OCI-LY7 (cell line): Measurements from ENCODE around the gene USP32. TPM values are rescaled to one million over a fixed set of nuclear protein-coding genes. Genes with fewer than 3 reads are reported as not detected.

Source experiments
- BruUV-seq: library from RNA; stranded (reverse); fragments of 400-500 nt; replicated peaks from 2 replicates; lab custom pipeline; 2021; lab: Mats Ljungman, UMichigan
- CTCF ChIA-PET: fragments of 300-600 bp; sonication (Branson Sonifier 250); formaldehyde crosslinking; loops from one replicate; lab custom pipeline; 2022; ENCODE audit warnings: antibody characterized with exemption; ENCODE audit not compliant: unreplicated experiment; lab: Charles Lee
- POLR2A ChIA-PET: fragments of 300-600 bp; sonication (Branson Sonifier 250); formaldehyde crosslinking; loops from one replicate; lab custom pipeline; 2022; ENCODE audit warnings: antibody characterized with exemption; lab: Charles Lee
- DNase-seq: peaks from one replicate; pipeline ENCODE4 v3.0.0-alpha.2; 2015; ENCODE audit warnings: low spot score
- H2AFZ ChIP-seq: fragments of 200-600 bp; sonication (generic), shearing (Covaris generic); 2 replicates; pipeline ENCODE4 v1.6.1; 2014; ENCODE audit warnings: mild to moderate bottlenecking, antibody characterized with exemption, low read length, moderate library complexity
- H3K27ac ChIP-seq: fragments of 200-600 bp; sonication (generic); 2 replicates; pipeline ENCODE4 v1.5.1; 2014; ENCODE audit warnings: mixed run types, low read depth, mild to moderate bottlenecking, moderate library complexity, low read length, inconsistent platforms; ENCODE audit not compliant: poor library complexity, severe bottlenecking
- H3K36me3 ChIP-seq: fragments of 200-600 bp; sonication (generic); 2 replicates; pipeline ENCODE4 v1.6.1; 2014; ENCODE audit warnings: mild to moderate bottlenecking, antibody characterized with exemption, low read length, moderate library complexity, mixed read lengths; ENCODE audit not compliant: insufficient read depth
- H3K4me1 ChIP-seq: fragments of 200-600 bp; sonication (generic); 2 replicates; pipeline ENCODE4 v1.5.1; 2014; ENCODE audit warnings: mild to moderate bottlenecking, low read length; ENCODE audit not compliant: insufficient read depth, poor library complexity, severe bottlenecking
- H3K4me2 ChIP-seq: fragments of 200-600 bp; sonication (generic); 2 replicates; pipeline ENCODE4 v1.6.1; 2014; ENCODE audit warnings: mild to moderate bottlenecking, low read length
- H3K4me3 ChIP-seq: fragments of 200-600 bp; sonication (generic); 2 replicates; pipeline ENCODE4 v1.5.1; 2014; ENCODE audit warnings: mild to moderate bottlenecking, low read depth, low read length; ENCODE audit not compliant: poor library complexity, severe bottlenecking
- H3K79me2 ChIP-seq: fragments of 200-600 bp; sonication (generic); 2 replicates; pipeline ENCODE4 v1.6.1; 2016; ENCODE audit warnings: low read depth, mild to moderate bottlenecking, low read length, moderate library complexity, mixed read lengths; ENCODE audit not compliant: insufficient read depth
- H3K9me2 ChIP-seq: fragments of 200-600 bp; sonication (generic); 2 replicates; pipeline ENCODE4 v1.6.1; 2016; ENCODE audit warnings: mild to moderate bottlenecking, low read length, mixed read lengths; ENCODE audit not compliant: insufficient read depth
- H3K9me3 ChIP-seq: fragments of 200-600 bp; sonication (generic); 2 replicates; pipeline ENCODE4 v1.6.1; 2014; ENCODE audit warnings: mild to moderate bottlenecking, mixed run types, low read length, mixed read lengths
- H4K20me1 ChIP-seq: fragments of 200-600 bp; sonication (generic); 2 replicates; pipeline ENCODE4 v1.6.1; 2014; ENCODE audit warnings: mild to moderate bottlenecking, antibody characterized with exemption, low read length, moderate library complexity, mixed read lengths; ENCODE audit not compliant: insufficient read depth
- EZH2phosphoT487 ChIP-seq: fragments of 200-600 bp; sonication (generic); IDR thresholded peaks from 2 replicates; pipeline ENCODE4 v1.6.1; 2018; ENCODE audit warnings: low read depth, borderline replicate concordance, mild to moderate bottlenecking, mixed run types, antibody characterized with exemption, low read length, moderate library complexity, mixed read lengths
- intact Hi-C: fragments of 100-400 bp; cut with micrococcal nuclease; formaldehyde crosslinking; loops from one replicate; pipeline ENCODE4 v1.10.0; 2022; ENCODE audit not compliant: unreplicated experiment
- total RNA-seq, 2 experiments: library from RNA; depleted of rRNA in 1 of 2; stranded (reverse); fragments of >200 nt in 1 of 2; shearing (Covaris generic) in 1 of 2; gene quantifications; 2 replicates each; pipeline ENCODE4 v1.2.3, GENCODE V29; 2014 to 2022
- TF ChIP-seq, protein P1 (sequence below): fragments of 200-600 bp; sonication (generic); conservative IDR thresholded peaks from 2 replicates; pipeline ENCODE4 v1.5.1; 2014; ENCODE audit warnings: mild to moderate bottlenecking, antibody characterized with exemption, low read length, moderate library complexity, mixed read lengths

The USP32 gene
- total RNA-seq, 2 experiments from 2014 or later = 16.9 to 28.0 TPM

DNA sequence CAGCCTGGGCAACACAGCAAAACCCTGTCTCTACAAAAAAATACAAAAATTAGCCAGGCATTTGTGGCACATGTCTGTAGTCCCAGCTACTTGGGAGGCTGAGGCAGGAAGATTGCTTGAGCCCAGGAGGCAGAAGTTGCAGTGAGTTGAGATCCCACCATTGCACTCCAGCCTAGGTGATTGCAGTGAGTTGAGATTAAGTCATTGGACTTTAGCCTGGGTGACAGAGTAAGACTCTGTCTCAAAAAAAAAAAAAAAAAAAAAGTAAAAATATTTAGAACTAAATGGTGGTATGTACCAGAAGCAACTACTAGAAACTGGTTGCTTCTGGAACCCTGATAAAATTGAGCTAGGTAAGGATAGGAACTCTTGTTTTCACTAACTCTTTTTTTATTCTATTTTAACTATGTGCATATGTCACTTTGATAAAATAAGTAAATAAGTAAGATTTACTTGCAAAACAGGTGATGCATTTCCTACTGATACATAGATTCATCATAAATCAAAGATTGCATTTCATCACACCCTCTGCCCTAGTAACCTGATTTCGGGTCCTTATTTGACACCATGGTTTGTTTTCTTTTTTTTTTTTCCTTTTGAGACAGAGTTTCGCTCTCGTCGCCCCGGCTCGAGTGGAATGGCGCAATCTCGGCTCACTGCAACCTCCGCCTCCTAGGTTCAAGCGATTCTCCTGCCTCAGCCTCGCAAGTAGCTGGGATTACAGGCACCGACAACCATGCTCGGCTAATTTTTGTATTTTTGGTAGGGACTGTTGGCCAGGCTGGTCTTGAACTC is 66.0 kb downstream of the USP32 start:
- Histone ChIP-seq H4K20me1 (no peaks in the 10 kb centered on the region), H3K79me2 (no peaks in the 10 kb centered on the region), H3K4me3 (no peak overlapping the region), H3K9me3 (no peaks in the 10 kb centered on the region), H3K36me3 (peaks cover 5% of the 10 kb centered on the region; the same call in 1 of the 2 replicates), H3K27ac (no peak overlapping the region), H3K4me1 (no peaks in the 10 kb centered on the region), H3K9me2 (no peaks in the 10 kb centered on the region), H3K4me2 (no peak overlapping the region), H2AFZ (no peak overlapping the region)
- ChIA-PET POLR2A (interaction anchor here (0.8 to 1.0 kb wide), 2 partner anchors 14 to 214 kb away, joined by 3 read pairs; no protein-coding TSS in a partner anchor), CTCF (no interaction called here)
- DNase-seq = no peak
- intact Hi-C loops = no loop called here
- TF ChIP-seq, protein P1, sequence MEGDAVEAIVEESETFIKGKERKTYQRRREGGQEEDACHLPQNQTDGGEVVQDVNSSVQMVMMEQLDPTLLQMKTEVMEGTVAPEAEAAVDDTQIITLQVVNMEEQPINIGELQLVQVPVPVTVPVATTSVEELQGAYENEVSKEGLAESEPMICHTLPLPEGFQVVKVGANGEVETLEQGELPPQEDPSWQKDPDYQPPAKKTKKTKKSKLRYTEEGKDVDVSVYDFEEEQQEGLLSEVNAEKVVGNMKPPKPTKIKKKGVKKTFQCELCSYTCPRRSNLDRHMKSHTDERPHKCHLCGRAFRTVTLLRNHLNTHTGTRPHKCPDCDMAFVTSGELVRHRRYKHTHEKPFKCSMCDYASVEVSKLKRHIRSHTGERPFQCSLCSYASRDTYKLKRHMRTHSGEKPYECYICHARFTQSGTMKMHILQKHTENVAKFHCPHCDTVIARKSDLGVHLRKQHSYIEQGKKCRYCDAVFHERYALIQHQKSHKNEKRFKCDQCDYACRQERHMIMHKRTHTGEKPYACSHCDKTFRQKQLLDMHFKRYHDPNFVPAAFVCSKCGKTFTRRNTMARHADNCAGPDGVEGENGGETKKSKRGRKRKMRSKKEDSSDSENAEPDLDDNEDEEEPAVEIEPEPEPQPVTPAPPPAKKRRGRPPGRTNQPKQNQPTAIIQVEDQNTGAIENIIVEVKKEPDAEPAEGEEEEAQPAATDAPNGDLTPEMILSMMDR = no peak
- no peak for TF ChIP-seq EZH2phosphoT487
- BruUV-seq = no TSS peak

DNA sequence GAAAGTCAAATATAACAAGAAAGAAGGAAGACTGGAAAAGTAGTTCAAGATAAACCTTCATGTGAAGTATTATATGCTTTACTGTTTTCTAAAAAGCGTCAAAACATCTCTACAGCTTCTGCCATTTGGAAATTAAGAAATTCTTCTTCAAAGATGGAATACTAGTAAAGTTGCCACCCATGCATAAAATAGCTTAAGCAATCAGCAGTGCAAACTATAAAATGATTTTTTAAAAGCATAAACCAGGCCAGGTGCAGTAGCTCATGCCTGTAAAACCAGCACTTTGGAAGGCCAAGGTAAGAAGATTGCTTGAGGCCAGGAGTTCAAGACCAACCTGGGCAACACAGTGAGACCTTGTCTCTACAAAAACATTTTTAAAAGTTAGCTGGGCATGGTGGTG is 68.2 kb downstream of the USP32 start:
- CTCF ChIA-PET = no interaction called here

More for the DNA sequence above, 68.2 kb downstream of the USP32 start:
- Histone ChIP-seq H3K79me2 (no peaks in the 10 kb centered on the region), H3K36me3 (peaks cover 4% of the 10 kb centered on the region; the same call in 1 of the 2 replicates), H3K4me2 (no peak overlapping the region), H4K20me1 (no peaks in the 10 kb centered on the region), H3K27ac (no peak overlapping the region), H2AFZ (no peak overlapping the region), H3K9me3 (no peaks in the 10 kb centered on the region), H3K4me3 (no peak overlapping the region), H3K4me1 (no peaks in the 10 kb centered on the region), H3K9me2 (no peaks in the 10 kb centered on the region)
- intact Hi-C loops = no loop called here
- no TSS peak for BruUV-seq
- POLR2A ChIA-PET = interaction anchor here (0.6 to 1.0 kb wide), 3 partner anchors 16 to 81 kb away, joined by 3 to 4 read pairs (median 3); no protein-coding TSS in a partner anchor
- DNase-seq = no peak
- no peak for TF ChIP-seq EZH2phosphoT487
- TF ChIP-seq, protein P1 = no peak
